Raji (cell line): ENCODE data around the gene TNIK.

Experiments used
- POLR2A ChIP-seq: IDR thresholded peaks from 2 replicates; pipeline ENCODE4 v1.6.1; 2011; ENCODE audit warnings: low read depth, low read length, control low read depth; ENCODE audit not compliant: insufficient read depth

TNIK gene

DNA sequence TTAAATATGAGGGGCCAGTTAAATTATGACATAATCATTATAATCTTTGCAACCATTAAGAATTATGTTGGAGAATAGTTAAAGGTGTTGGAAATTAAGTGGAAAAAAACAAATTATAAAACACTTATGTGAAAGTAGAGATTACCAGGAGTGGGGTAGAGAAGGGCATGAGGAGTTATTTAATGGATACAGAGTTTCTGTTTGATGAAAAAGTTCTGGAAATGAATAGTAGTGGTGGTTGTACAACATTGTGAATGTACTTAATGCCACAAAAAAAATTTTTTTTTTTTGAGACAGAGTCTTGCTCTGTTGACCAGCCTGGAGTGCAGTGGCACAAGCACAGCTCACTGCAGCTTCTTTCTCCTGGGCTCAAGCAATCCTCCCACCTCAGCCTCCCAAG, 25.1 kb upstream of the TNIK start:
- TF ChIP-seq POLR2A, result no peak

DNA sequence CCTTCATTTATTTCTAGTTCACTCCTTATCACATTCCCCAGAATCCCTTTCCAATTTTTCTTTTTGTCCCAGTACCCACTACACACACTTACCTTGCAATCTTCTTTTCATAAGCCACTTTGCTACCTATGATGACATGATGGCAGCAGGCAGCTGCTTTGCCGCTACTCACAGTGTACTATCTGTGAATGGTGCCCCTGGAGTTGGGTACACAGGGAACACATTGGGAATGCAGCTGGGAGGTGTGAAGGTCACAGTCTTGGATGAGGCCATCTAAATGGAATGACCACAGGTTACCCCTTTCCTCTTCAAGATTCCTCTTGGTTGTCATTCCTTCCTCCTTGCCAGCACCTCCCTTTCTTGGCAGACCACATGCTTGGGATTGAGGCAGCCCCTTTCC, 20.8 kb upstream of the TNIK start:
- no peak for TF ChIP-seq POLR2A

DNA sequence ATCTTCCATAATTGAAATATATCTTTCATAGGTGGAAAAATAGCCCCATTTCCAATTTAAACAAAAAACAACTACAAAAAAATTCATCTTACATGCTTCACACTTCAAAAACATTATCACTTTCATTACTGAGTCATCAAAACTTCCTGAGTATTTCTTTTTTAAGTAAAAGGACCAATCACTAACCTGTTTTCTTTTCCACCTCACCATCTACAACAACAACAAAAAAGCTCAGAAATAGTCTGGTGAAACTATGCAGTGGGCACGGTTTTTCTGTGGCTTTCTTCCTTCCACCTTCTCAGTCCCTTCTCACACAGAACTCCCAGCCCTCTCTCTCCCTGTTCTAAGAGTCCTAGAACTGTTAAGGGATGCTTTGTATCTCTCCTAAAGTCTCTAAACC, 20.3 kb upstream of the TNIK start:
- no peak for TF ChIP-seq POLR2A

DNA sequence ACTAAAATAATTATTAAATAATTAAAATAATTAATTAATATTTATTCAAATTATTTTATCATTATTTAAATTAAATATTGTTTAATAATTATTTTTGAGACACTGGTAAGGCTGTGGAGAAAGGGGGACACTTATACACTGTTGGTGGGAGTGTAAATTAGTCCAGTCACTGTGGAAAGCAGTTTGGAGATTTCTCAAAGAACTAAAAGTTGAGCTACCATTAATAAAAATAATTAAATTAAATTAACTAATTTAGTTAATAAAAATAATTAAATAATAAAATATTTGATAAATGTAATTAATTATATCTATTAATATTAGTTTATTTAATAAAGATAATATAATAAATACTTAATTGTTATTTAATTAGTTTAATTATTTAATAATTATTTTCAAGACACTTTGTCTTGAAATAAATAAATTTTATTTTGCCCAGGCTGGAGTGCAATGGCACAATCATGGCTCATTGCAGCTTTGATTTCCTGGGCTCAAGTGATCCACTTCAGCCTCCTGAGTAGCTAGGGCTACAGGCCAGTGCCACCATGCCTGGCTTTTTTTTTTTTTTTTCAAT, 16.4 kb upstream of the TNIK start:
- no peak for TF ChIP-seq POLR2A

DNA sequence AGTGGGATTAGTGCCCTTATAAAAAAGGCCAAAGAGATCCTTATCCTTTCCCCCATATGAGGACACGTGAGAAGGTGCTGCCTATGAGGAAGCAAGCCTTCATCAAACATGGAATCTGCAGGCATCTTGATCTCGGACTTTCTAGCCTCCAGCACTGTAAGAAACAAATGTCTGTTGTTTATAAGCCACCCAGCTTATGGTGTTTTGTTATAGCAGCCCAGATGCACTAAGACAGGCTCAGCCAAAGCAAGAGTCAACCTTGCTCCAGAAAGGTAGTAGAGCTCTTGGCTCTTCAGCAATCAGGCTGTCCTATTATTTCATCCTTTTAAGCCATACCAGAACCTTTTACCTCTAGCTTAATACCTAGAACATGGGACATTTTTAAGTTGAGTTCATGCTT, 12.3 kb upstream of the TNIK start:
- no peak for TF ChIP-seq POLR2A

DNA sequence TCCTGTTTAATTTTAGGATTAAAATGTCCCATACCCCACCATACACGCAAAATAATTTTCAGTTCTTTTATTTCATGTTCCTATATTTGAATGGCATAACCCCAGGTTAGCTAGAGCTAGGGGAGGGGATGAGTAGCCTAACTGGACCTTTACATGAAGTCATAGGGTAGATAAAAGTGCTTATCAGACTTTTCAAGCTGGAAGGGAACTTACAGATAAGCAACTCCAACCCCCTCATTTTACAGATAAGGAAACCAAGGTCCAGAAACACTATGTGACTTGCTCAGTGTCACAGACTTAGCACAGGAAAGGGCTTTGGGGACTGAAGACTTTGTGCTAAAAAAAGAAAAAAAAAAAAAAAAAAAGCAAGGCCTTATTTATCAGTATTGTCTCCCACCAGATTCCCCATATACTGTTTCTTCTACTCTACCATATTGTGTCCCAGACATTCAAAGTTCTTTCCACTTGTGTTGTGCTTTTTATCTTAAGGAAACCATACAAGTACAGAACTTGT, 10.6 kb upstream of the TNIK start:
- TF ChIP-seq POLR2A, result no peak

DNA sequence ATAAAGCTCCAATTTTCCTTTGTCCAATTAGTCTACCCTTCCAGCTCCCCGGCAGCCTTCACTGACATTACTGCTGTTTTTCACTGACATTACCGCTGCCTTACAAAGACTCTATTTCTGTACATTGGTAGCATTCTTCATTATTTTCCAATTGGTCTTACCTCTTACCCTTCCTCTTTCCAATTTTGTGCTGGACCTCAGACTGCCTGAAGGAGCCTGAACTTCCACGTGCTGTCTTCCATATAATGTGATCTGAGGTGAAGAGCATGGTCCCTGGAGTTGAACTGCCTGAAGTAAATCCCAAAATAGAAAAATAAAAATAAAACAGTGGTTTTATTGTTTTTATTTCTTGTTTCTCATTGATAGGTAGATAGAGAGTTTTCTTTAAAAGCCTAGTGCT, 9.2 kb upstream of the TNIK start:
- TF ChIP-seq POLR2A, result no peak

DNA sequence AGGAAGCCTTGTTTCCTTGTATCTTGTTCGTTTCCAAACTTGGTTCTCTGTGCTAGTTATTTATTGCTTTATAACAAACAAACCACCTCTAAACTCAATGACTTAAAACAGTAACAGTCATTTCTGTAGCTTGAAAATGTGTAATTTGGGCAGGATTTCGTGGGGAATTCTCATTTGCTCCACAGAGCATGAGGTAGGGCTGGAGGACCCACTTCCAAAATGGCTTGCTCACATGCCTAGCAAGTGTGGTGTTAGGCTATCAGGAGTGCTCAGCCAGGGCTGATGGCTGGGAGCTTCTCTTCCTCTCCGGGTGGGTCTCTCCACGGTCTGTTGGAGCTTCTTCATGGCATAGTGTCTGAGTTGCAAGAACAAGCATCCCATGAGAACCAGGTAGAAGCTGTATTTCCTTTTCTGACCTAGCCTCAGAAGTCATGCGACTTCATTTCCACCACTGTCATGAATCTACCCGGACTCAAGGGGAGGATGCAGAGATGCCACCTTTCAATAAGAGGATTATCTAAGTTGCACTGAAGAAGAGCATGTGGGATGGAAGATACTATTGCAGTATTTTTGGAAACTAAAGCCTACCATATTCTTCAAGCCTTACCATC, 8.2 kb upstream of the TNIK start:
- no peak for TF ChIP-seq POLR2A

DNA sequence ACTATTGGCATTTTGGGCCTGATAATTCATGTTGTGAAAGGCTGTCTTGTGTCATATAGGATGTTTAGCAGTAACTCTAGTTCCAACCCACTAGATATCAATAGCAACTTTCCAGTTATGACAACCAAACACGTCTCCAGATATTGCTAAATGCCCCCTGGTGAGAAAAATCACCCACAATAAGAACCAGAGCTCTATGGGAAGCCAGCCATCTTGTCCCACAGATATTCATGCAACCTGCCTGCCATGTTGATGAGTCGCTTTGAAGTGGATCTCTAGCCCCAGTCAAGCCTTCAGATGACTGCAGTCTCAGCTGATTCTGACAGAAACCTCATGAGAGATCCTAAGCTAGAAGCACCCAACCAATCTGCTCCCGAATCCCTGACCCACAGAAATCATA, 5.6 kb upstream of the TNIK start:
- no peak for TF ChIP-seq POLR2A

- no peak for TF ChIP-seq POLR2A
Observed at GRCh38 chr3:171464462-171464861, 4.3 kb upstream of the TNIK start.

DNA sequence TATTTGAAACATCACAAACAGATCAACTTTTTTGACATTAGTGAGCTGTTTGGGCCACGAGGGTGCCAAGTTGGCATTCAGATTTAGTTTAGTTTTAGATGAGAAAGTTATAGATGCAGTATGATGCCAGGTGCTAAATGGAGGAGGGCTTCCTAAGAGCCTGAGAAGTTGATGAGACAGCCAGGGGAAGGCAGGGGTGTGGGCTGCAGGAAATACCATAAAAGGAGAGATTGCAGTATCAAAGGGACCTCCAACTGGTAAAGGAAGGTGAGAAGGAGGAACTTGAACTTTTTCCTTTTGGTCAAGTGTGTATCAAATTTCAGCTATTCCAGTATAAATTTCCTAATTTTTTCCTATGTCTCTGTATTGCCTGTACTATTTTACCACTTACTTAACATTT, 2.0 kb upstream of the TNIK start:
- TF ChIP-seq POLR2A, result no peak

DNA sequence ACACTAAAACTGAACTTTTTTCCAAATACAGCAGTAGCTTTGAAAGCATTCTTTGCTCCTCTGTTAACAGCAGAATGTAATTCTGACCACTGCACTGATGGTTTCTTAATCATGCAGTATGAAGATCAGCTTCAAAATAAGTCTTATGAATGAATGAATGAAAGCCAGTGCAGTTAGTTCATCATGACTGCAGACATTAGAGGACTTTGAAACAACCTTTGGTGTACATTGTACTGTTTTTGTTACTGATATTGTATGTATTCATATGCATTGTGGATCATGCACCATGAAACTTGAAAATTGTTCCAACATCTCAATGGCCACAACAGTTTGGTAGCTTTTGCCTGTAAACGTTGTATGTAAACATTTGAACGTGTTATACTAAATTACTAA, 1.3 kb upstream of the TNIK start:
- TF ChIP-seq POLR2A, result no peak

- TF ChIP-seq POLR2A, result no peak
Observed at GRCh38 chr3:171460725-171461524, 720 bp upstream of the TNIK start.

DNA sequence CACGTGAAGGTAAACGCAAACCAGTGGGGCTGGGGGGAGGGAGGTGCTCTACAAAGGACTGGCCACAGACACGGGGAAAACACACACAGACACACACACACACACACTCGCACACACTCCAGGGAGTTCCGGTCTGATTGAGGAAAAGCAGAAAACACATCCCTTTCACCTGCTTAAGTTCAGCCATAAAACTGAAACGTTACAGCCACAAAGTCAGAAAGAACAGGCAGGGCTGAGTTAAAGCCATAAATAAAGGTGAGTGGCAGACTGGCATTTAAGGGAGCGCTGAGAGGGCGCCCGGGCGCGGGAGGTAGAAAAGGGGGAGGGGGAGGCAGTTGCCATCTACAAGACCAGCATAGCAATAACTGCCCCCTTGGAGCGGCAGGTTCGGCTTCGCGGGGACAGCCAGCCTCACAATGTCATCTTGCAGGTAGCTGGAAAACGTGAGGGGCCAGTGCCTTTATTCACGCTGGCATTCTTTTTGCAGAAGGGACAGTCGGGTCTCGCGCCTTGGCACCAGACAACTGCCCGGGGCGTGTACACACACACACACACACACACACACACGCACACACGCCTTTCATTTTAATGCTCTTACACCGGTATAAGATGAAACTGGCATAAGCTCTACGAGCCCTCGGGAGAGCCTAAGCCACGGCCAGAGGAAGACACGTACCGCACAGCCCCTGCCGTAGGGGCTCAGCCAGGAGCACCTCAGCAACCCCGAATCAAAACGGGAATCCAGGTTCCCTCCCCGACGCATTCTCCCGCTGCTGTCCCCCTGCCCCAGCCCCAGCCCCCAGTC, 866 bp downstream of the TNIK start:
- no peak for TF ChIP-seq POLR2A

DNA sequence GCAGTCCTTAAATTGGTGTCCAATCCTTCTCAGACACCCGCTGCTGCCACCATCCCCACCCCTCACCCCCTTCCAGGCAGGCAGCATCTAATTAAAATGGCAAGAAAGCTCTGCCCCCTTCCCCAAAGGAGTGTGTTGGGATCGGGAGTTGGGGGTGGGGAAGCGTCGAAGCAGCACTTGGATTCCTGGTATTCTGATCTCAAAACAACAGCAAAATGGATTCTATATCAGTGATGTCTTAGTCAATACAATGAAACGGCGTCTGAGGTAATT, 1.4 kb downstream of the TNIK start:
- no peak for TF ChIP-seq POLR2A
